Renal pelvis (tissue), 4 donors: Measurements from ENCODE around the gene ZNF385C. TPM values are rescaled to one million over a fixed set of nuclear protein-coding genes. Genes with fewer than 3 reads are reported as not detected.

ENCODE experiments used
- DNase-seq: peaks from one replicate; pipeline ENCODE4 v3.0.0-alpha.2; 2013
- polyA plus RNA-seq, 3 donors: library from polyadenylated mRNA; unstranded; fragments of 120-200 nt; gene quantifications; one replicate each; pipeline ENCODE4 v1.2.1, GENCODE V29; 2013; ENCODE audit not compliant: insufficient read length in 3 of 3

Gene ZNF385C
- polyA plus RNA-seq, 3 donors, result 6.3 to 9.0 (median 6.9) TPM

DNA sequence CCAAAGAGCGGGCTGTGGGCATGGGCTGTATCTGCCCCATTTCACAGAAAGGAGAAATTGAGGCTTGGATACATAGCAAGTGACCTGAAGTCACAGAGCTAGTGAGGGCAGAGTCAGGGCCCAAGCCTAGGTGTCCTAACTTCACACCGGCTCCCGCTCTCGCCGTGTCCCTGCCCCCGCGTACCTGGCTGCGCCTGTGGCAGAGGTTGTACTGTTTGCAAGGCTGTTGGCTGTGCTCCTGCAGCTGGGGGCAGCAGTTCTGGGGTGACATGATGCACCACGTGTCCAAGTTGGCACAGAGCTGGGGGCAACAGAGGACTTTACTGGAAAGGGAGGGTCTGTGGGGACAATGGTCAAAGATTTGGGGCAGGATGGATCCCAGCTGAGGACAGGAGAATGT is 10.8 kb upstream of the ZNF385C start:
- no peak for DNase-seq

DNA sequence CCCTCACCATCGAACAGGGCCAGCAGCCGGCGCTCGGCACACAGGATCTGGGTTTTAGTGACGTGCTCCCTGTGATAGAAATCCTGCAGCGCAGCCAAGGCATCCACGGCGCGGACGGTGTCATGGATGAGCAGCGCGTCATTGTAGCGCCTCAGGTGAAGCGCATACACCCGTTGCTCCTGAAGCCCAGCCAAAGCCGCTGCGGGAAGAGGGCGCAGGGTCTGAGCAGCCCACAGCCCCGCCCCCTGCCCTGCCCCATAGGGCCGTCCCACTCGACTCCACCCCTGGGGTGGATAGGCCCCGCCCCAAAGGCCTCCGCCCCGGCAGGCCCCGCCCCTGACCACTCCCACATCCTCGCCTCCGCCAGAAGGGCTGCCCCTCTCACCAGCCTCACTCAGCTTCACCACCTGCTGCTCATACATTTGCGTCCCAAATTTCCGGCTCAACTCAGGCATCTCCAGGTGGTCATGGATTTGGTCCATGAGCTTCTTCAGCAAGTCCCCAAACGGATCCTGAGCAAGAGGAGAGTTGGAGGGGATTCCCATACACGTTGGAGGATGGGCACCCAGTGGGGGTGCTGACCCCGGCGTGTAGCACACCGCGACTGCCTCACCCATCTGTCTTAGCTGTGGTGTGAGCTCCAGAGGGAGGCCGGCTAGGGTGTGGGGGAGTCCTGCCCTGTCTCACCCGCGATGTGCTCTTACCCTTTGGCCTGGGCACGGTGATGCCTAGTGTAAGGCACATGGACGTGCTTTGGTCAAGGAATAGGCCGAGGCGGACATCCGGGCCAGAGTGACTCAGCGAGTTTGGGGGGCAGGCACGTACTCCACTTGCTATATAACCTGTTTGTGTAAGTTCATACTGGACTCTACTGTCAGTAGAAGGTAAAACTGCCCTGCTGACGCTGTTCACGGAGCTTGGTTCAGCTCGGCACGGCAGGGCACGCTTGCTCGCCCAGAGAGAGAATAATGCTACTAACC is 9.6 kb upstream of the ZNF385C start:
- DNase-seq, result peak; percentile 81

DNA sequence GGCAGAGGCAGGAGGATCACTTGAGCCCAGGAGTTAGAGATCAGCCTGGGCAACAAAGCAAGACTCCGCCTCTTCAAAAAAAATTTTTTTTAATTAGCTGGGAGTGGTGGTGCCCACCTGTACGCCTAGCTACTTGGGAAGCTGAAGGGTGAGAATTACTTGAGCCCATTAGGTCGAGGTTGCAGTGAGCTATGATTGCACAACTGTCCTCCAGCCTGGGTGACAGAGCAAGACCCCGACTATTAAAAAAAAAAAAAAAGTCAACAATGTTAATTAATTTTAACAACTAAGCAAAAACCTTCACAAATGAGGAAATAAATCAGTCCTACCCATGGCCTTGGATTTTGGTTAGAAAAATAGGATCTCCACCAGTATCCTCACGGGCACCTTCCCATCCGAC is 8.9 kb upstream of the ZNF385C start:
- DNase-seq, result no peak

DNA sequence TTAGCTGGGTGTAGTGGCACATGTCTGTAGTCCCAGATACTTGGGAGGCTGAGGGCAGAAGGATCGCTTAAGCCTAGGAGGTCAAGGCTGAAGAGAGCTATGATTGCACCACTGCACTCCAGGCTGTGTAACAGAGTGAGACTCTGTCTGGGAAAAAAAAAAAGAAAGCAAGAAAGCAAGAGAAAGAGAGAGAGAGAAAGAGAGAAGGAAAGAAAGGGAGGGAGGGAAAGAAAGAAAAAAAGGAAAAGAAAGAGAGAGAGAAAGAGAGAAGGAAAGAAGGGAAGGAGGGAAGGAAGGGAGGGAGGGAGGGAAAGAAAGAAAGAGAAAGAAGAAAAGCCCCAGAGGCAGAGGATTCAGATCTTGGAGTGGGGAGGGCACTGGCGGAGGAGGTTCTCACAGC is 7.7 kb upstream of the ZNF385C start:
- no peak for DNase-seq

DNA sequence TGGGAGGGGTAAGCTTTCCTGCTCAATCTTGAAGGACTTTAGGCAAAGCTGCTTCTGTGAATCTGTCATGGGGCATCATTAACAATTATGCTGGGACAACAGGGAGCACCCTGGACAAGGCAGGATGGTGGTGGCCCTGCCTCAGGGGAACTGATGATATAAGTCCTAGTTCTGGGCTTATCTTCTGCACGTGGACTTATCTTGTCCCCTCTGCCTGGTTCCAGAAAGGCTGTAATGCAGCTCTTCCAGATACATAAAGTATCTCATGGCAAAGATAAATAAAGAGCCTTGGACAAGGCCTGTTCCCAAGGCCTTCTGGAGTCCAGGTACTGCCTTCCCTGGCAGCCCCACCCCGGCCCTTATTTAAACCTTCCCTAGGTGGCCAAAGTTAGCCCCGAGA is 6.0 kb upstream of the ZNF385C start:
- no peak for DNase-seq

DNA sequence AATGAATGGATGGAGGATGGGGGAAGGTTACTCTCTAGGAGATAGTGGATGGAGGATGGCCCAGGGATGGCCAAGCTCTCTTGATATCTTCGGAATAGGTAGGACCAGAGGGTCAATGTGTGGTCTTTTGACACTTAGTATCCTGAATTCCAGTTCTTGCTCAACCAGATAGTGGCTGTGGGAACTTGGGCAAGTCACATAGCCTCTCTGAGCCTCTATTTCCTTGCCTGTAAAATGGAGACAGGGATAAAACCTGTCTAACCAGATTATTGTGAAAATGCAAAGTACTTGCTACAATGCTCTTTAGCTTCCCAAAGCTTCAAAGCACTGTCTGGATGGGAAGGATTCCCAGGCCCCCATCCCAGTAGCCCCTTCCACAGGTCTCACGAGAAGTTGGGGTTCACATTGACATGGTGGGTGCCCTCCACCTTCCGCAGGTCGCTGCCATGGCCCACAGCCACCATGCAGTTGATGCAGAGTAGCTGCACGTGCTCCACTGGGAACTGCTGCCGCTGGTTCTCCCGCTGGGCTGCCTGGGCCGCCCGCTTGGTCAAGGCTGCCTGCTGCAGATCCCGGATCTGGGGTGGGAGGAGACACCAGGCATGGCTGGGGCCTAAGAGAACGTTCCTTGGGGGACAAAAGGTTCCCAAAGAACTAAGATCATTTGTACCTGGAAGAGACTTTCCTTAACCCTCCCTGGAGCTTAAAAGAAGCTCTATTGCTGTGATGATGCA is 5.1 kb upstream of the ZNF385C start:
- no peak for DNase-seq

DNA sequence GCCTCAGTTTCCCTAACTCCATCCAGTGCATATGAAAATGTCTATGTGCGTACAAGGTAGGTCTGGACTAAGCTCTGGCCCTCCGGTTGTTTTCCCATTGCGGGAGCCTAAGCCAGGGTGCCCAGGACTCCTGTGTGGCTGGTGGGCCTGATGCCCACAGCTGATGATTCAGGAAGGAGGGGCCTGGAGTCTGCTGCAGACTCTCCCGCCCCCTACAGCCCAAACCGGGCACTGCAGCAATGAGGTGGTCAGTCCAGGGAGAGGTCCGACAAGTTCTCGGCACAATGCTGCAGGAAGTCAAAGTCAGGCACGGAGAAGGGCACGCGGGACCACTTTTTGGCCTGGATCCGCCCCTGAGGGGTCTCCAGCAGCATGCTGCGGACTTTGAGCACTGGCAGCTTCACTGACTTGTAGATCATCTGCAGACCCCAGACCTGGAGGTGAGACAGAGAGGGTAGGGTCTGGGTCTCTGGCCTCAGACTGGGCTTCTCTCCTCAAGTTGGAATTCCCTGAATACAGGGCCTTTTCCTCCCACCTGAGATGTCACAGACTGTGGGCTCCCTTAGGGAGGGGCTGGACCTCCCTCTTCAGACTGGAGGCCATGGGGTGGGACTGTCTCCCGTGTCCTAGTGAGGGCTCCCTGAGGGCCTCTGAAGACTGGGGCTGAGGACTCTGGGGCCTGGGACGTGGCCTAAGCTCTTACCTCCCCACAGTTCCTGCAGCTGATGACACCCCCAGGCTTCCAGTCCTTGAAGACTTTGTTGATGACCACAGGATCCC is 3.4 kb upstream of the ZNF385C start:
- peak; percentile 47 for DNase-seq

DNA sequence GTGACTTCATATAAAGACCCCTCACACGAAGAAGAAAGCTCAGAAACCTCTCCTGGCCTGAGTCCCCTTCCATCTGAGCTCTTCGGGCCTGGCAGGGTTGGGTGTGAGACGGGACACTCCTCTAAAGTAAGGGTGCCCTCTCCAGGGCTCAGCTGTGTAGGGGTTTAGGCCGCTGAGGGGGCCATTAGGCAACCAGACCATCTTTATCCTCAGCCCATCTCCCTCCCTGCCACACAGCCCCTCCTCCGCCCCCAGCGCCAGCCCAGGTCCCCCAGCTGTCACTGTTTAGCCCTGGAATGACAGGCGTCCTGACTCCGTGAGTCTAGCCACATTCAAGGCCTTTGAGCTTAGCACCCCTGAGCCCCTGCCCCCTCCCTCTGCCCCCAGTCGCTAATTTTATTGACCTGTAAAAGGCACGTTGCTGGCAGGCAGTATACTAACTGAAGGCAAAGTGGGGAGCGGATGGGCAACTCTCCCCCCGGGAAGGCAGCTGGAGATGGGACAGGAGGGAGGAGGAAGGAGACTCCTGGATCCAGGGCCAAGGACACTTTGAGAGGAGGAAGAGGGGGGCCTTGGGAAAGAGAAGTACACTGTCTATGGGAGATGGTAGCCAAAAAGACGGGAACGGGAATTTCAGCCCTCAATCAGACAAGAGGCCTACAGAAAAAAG is 592 bp upstream of the ZNF385C start:
- no peak for DNase-seq

DNA sequence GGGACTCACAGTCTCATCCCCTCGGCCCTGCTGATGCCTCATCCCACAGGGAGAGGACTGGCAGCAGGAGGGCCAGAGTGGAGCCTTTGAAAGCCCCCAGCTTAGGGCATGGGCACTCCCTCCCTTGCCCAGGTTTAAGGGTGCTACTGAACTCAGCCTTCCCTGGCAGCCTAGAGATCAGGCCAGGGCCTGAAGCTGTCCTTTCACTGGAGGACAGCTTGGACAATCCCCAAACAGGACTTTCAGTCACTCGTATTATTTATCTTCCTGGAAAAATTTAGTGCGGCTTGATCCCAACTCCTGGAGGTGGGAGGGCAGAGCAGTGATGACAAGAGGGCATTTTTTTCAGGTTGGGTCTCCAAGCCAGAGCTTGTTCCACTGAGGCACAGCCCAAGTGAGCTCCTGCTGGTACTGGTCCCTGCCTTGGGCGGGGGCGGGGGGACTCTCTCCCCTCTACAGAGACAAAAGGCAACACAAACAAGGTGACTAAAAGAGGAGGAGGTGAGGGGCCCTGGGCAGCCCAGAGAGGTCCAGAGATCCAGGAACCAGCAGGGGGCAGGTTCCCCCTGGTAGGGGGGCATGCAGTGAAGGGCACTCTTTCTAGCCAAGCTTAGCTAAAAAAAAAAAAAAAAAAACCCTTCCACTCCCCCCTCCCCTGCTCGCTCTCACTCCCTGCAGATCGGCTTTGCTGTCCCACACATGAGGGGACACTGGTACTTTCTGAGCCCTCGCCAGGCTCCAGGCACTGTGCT is 1.7 kb downstream of the ZNF385C start:
- DNase-seq, result no peak

DNA sequence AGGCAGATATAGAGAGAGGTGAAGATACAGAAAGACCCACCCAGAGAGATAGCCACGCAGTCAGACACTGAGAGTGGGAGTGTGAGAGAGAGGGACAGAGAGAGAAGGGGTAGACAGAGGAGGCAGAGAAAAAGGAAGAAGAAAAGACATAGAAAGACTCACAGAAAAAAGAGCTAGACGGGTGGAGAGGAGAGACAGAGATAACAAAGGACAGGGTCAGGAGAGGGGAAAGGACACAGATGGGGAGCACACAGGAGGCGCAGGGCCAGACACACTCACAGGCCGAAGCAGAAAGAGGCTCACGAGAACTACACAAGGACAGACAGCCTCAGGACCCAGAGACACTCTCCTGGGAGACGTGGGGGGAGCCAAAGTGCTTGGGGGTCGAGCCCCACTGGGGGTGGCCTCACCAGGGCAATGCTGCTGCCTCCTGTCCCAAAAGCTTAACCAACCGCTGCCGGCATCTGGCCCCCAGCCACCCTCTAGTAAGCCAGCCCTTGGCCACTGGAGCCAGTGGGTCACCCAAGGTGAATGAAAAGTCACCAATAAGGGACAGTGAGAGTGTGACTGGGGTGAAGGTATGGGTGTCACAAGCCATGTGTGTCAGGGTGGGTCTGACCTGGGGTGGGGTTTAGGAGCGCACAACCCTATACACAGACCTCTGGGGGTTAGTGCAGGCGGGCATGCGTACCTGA is 3.8 kb downstream of the ZNF385C start:
- DNase-seq, result no peak

DNA sequence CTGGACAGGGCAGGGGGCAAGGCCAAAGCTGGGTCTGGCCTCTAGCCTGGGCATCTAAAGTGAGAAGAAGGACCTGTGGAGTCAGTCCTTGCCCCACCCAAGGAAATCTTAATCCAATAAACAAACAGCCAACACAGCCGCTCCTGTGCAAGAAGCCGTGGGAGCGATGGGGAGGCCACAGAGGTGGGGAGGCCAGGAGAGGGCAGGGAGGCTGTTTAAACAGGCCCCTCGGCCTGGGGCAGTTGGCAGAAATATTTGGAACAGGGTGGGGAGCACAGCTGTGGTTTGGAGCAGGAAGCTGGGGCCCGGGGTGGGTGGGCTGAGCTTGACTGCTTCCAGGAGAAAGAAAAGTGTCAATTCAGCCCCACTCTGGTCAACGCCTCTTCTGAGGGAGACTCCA is 5.3 kb downstream of the ZNF385C start:
- DNase-seq, result no peak

DNA sequence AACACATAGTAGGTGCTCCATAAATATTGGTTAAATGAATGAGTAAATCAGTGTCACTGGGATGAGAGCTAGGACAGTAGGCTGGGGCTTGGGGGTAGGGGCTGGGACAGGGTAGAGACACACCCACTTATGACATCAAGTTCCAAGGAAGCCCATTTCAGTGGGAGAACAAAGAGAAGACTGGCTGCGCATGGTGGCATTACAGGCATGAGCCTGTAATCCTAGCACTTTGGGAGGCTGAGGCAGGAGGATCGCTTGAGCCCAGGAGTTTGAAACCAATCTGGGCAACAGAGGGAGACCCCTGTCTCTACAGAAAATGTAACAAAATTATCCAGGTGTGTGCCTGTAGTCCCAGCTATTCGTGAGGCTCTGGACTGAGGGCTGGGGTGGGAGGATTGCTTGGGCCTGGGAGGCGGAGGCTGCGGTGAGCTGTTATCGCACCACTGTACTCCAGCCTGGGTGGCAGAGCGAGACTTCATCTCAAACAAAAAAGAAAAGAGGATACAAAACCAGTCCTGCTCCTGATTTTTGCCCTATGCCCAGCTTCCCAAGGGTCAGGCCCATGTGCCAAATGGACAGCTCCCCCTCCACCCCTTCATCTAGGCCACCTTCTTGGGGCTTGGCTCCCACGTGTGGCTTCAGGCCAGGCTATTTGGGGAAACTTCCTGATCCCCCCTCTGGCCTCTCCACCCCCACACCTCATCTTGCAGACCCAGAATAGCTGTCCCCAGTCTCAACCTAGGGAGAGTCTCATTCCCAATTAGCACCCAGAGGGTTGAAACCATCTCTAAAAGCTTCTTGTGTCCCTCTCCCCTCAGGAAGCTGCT is 7.1 kb downstream of the ZNF385C start:
- DNase-seq, result no peak

DNA sequence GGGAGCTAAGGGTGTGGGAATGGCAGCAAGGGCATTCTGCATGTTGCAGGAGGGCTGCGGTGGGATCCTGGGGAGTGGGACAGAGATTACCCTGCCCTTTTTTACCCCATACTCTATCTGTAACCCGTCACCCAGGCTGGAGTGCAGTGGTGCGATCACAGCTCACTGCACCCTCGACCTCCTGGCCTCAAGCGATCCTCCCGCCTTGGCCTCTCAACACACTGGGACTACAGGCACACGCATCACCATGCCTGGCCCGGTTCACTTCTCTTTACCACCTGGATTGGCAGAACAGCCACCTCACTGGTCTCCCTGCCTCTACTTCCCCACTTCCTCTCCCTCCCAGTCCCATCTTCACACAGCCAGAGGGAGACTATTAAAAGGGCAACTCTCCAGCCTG is 9.5 kb downstream of the ZNF385C start:
- no peak for DNase-seq

DNA sequence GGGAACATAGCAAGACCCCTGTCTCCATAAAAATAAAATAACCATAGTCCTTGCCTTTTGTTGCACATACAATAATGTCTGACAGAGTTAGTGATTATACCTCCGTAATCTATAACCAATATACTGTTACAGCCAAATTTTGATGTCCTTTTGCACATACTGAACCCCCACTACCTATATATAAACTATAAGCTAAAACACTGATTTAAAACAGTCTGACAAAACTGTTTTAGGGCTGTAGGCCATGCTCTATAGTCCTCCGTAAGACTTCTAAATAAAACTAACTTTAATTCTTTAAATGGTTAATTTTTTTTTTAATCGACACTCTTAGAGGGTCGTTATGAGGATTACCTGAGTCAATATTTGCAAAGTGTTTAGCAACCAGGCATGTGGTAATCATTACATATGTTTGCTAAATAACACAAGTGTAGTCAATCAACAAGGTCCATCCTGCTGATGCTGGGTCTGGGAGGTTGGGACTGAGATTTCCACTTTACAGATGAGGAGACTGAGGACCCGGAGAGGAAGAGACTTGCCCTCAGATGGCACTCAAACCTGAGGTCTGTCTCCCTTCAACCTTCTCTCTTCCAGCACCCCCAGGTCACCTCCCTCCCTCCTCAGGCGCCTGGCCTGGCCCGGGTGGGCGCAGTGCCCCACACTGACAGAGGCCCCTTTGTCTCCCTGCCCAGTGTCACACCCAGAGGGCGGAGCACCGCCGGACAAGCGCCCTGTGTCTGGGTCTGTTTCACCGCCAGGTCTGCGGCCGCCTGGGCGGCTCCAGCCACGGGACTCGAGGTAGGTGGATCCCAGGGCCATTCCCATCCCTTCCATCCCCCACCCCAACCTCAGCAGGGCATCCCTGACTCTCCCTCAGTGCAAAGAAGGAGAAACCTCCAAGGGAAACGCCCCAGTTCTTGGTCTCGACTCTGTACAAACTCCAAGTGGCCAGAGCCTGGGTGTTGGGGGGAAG is 10.3 kb downstream of the ZNF385C start:
- no peak for DNase-seq

DNA sequence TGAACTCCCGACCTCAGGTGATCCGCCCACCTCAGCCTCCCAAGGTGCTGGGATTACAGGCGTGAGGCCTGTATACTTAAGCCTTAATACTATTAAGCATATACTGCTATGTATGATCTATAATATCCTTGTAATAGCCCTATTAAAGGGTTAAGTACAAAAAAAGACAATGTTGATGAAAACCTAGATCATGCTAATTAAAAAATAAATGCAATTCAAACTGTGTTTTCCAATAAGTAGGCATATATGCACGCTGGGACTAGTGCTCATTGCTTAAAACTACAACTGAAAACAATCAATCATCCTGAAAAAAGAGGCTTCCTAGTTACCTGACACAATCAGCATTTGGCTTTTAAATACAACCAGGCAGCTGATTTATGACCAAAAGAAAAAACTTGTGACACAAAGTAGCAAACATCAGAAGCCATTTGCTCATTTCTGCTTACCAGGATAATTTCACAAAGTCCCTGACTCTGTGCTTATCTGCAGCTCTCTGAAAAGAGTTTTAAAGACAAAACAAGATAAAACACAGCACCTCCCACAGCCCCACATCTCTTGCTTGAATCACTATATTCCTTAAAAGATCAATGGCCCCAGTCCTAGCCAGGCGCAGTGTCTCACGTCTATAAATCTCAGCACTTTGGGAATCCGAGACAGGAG is 11.1 kb downstream of the ZNF385C start:
- no peak for DNase-seq

DNA sequence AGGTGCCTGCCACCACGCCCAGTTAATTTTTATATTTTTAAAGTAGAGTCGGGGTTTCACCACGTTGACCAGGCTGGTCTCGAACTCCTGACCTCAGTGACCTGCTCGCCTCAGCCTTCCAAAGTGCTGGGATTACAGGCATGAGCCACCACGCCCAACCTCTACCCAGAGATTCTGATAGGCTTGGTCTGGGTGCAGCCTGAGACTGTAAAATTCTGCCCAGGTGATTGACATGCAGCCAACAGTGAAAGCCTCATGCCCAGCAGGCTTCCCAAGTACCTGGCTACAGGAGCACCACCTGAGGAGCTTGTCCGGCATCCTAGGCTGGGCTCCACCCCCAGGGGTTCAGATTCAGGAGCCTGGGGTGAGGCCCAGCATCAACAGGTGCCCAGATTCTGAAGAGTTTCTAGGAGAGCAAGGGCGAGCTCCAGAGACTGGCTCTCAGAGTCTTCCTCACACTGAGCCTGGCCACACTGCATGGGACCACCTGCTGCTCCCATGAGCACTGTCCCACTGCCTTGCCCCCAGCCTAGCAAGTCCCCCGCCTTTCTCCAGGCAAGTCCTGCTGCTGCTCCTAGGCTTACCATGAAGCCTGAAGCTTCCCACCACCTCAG is 16.6 kb downstream of the ZNF385C start:
- DNase-seq, result no peak

DNA sequence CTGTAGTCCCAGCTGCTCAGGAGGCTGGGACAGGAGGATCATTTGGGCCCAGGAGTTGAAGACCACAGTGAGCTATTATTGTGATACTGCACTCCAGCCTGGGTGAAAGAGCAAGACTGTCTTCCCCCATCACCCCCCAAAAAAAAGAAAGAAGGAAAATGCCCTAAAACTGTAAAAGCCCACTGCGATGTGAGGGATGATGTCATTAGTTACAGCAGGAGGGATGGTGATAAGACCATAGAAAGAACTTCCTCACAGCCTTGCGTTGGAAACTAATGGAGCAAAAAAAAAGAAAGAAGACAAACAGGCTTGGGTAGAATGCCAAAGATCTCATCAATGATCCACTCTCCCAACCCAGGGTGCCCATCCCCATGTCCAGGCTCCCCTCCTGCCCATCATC is 18.7 kb downstream of the ZNF385C start:
- no peak for DNase-seq
